Lower lobe of right lung (tissue), 2 donors: Measurements from ENCODE around the gene GM2A. TPM values are rescaled to one million over a fixed set of nuclear protein-coding genes. Genes with fewer than 3 reads are reported as not detected.

ENCODE experiments used
- ATAC-seq, 2 donors: fragments of 200-7000 bp; cut with Tn5 transposase; one replicate each; pipeline ENCODE4 v1.9.1; 2020 to 2022; ENCODE audit warnings: mild to moderate bottlenecking in 2 of 2, moderate library complexity in 2 of 2
- DNase-seq: peaks from one replicate; pipeline ENCODE4 v3.0.0-alpha.2; 2020
- H3K27ac ChIP-seq: fragments of 200-600 bp; one replicate; pipeline ENCODE4 v1.8.0; 2022
- H3K27me3 ChIP-seq: fragments of 200-600 bp; one replicate; pipeline ENCODE4 v1.8.0; 2022; ENCODE audit warnings: low read depth
- H3K36me3 ChIP-seq: fragments of 200-600 bp; one replicate; pipeline ENCODE4 v1.8.0; 2022; ENCODE audit warnings: mild to moderate bottlenecking
- H3K4me1 ChIP-seq: fragments of 200-600 bp; one replicate; pipeline ENCODE4 v1.8.0; 2022
- H3K4me3 ChIP-seq: fragments of 200-600 bp; one replicate; pipeline ENCODE4 v1.8.0; 2022; ENCODE audit warnings: mild to moderate bottlenecking
- H3K9me3 ChIP-seq: fragments of 200-600 bp; one replicate; pipeline ENCODE4 v1.8.0; 2022
- CTCF ChIP-seq: fragments of 200-600 bp; IDR thresholded peaks from one replicate; pipeline ENCODE4 v1.8.0; 2022; ENCODE audit warnings: antibody characterized with exemption, mild to moderate bottlenecking
- intact Hi-C: fragments of 100-400 bp; cut with DNase I; formaldehyde crosslinking; loops from one replicate; pipeline ENCODE4 v1.11.0; 2022
- total RNA-seq: library from RNA; stranded (reverse); fragmentation: NEBNext Ultra II Directional; extraction: Animal tissue kit (Norgen Biotek cat#: 25700); gene quantifications from one replicate; pipeline ENCODE4 v1.2.1, GENCODE V29; 2021
- donor health status: DM: no; HTN: yes; CAD: no; lungs with severe emphysema.

The GM2A gene
- total RNA-seq, 1 donor from 2014 or later: 129 TPM

- DNase-seq (no peak), ATAC-seq (no peak)
- Histone ChIP-seq H3K4me3 (no peak overlapping the region), H3K4me1 (peaks cover 40% of the 10 kb centered on the region), H3K9me3 (no peaks in the 10 kb centered on the region), H3K27me3 (no peaks in the 10 kb centered on the region), H3K36me3 (peaks cover 36% of the 10 kb centered on the region), H3K27ac (no peak overlapping the region)
- no peak for TF ChIP-seq CTCF
- intact Hi-C loops: no loop called here
These were observed 5.8 kb downstream of the GM2A start for GRCh38 chr5:151258816-151259215.

GRCh38 chr5:151259931-151260330 lies 6.9 kb downstream of the GM2A start:
- TF ChIP-seq CTCF: no peak
- Histone ChIP-seq H3K27me3 (no peaks in the 10 kb centered on the region), H3K27ac (no peak overlapping the region), H3K36me3 (peaks cover 36% of the 10 kb centered on the region), H3K4me3 (no peak overlapping the region), H3K9me3 (no peaks in the 10 kb centered on the region), H3K4me1 (peaks cover 37% of the 10 kb centered on the region)
- DNase-seq (no peak), ATAC-seq (no peak)
- intact Hi-C loops: no loop called here

- no peaks in the 10 kb centered on the region for H3K9me3 ChIP-seq
- H3K4me1 ChIP-seq: peaks cover 16% of the 10 kb centered on the region
- H3K4me3 ChIP-seq: no peak overlapping the region
- DNase-seq (no peak), ATAC-seq (no peak)
- peaks cover 60% of the 10 kb centered on the region for H3K36me3 ChIP-seq
- intact Hi-C loops: no loop called here
- no peaks in the 10 kb centered on the region for H3K27me3 ChIP-seq
- TF ChIP-seq CTCF: no peak
- H3K27ac ChIP-seq: no peak overlapping the region
These were observed 9.5 kb downstream of the GM2A start for GRCh38 chr5:151262532-151262931.

GRCh38 chr5:151264113-151264512 lies 11.1 kb downstream of the GM2A start:
- no peaks in the 10 kb centered on the region for H3K9me3 ChIP-seq
- ATAC-seq: peak; percentile 54 to 57
- H3K4me1 ChIP-seq: peaks cover 8% of the 10 kb centered on the region
- H3K4me3 ChIP-seq: no peak overlapping the region
- DNase-seq: no peak
- intact Hi-C loops: no loop called here
- H3K27ac ChIP-seq: no peak overlapping the region
- TF ChIP-seq CTCF: no peak
- H3K36me3 ChIP-seq: peaks cover 76% of the 10 kb centered on the region
- no peaks in the 10 kb centered on the region for H3K27me3 ChIP-seq

- TF ChIP-seq CTCF: no peak
- no peak for ATAC-seq
- H3K27ac ChIP-seq: no peak overlapping the region
- H3K36me3 ChIP-seq: peaks cover 58% of the 10 kb centered on the region
- intact Hi-C loops: no loop called here
- H3K4me3 ChIP-seq: no peak overlapping the region
- H3K9me3 ChIP-seq: no peaks in the 10 kb centered on the region
- DNase-seq: no peak
- H3K27me3 ChIP-seq: no peaks in the 10 kb centered on the region
- peaks cover 8% of the 10 kb centered on the region for H3K4me1 ChIP-seq
These were observed 14.7 kb downstream of the GM2A start for GRCh38 chr5:151267491-151268260.
